HFF-Myc (cell line): Measurements from ENCODE around the gene RPTOR.

Experiments used
- DNase-seq: peaks from one replicate; pipeline ENCODE4 v3.0.0-alpha.2; 2011; ENCODE audit warnings: low read depth; ENCODE audit errors: extremely low read depth
- H3K4me3 ChIP-seq: replicated peaks from 2 replicates; pipeline ENCODE4 v1.5.1; 2011; ENCODE audit warnings: low read depth, mild to moderate bottlenecking, control low read depth, low read length
- TF ChIP-seq, protein P1 (sequence below): IDR thresholded peaks from 2 replicates; pipeline ENCODE4 v1.5.1; 2012; ENCODE audit warnings: mild to moderate bottlenecking, low read depth, low read length, control low read depth; ENCODE audit errors: missing control alignments

RPTOR gene

GRCh38 chr17:80921159-80921558 lies 376.5 kb downstream of the RPTOR start:
- TF ChIP-seq, protein P1, sequence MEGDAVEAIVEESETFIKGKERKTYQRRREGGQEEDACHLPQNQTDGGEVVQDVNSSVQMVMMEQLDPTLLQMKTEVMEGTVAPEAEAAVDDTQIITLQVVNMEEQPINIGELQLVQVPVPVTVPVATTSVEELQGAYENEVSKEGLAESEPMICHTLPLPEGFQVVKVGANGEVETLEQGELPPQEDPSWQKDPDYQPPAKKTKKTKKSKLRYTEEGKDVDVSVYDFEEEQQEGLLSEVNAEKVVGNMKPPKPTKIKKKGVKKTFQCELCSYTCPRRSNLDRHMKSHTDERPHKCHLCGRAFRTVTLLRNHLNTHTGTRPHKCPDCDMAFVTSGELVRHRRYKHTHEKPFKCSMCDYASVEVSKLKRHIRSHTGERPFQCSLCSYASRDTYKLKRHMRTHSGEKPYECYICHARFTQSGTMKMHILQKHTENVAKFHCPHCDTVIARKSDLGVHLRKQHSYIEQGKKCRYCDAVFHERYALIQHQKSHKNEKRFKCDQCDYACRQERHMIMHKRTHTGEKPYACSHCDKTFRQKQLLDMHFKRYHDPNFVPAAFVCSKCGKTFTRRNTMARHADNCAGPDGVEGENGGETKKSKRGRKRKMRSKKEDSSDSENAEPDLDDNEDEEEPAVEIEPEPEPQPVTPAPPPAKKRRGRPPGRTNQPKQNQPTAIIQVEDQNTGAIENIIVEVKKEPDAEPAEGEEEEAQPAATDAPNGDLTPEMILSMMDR, result no peak
- no peak overlapping the region for H3K4me3 ChIP-seq
- no peak for DNase-seq

- H3K4me3 ChIP-seq, result no peak overlapping the region
- no peak for DNase-seq
Observed at GRCh38 chr17:80921741-80922579, 377.3 kb downstream of the RPTOR start.

DNA sequence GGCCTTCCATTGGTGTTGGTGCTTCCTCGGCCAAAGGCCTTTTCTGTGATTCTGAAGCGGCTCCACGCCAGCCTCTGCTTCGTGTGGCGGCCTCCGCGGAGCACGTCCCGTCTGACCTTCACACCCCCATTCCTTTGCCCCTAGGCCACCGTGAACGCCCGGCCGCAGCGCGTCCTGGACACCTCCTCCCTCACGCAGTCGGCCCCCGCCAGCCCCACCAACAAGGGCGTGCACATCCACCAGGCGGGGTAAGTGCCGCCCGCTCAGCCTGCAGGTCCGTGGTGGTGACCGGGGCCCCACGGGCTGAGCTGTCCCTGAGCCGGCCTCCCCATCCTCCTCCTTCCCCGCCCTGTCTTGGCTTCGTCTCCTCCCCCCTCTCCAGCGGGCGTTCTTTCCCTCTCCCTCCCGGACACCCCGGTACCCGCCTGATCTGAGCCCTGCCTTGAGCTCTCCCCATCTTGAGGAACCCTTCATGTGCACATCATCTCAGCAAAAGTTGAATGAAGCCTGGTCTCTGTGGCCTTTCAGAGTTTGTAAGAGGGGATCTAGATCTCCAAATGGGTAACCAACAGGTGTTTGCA lies 378.0 kb downstream of the RPTOR start:
- no peak for DNase-seq
- TF ChIP-seq, protein P1, result no peak
- H3K4me3 ChIP-seq, result no peak overlapping the region

More at GRCh38 chr17:80921741-80922579, 377.3 kb downstream of the RPTOR start:
- TF ChIP-seq, protein P1, result no peak

DNA sequence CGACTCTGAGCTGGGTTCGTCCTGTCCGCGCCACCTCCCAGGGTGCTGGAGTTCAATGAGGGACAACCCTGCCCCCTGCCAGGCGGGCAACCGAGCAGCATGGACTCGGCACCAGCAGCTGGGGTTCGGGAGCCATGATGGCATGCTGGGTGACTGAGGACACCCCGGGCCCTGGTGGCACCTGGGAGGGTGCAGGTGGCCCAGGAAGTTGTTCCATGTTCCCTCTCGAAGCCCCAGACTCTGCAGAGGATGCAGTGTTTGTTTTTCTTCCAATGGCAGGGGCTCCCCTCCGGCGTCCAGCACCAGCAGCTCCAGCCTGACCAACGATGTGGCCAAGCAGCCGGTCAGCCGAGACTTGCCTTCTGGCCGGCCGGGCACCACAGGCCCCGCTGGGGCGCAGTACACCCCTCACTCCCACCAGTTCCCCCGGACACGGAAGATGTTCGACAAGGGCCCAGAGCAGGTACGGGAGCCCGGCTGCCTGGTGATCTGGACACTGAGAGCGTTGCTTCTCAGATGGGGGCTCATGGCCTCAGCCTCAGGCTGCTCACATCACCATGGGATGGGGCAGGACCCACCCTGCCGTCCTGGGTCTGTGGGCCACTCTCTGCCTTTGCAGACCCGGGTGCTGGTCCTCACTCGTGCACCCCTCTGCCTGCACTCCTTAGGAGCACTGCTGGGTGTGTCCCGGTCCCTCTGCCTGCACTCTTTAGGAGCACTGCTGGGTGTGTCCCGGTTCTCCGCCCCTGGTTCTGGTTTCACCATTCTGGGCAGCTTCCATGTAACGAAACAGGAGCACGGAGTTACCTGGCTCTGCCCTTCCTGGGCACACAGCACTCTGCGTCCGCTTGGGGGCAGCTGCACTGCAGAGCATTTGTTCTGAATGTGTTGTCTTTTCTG lies 378.8 kb downstream of the RPTOR start:
- TF ChIP-seq, protein P1, result no peak
- DNase-seq, result no peak
- no peak overlapping the region for H3K4me3 ChIP-seq

GRCh38 chr17:80924111-80924806 lies 379.6 kb downstream of the RPTOR start:
- TF ChIP-seq, protein P1, result no peak
- no peak overlapping the region for H3K4me3 ChIP-seq
- DNase-seq, result no peak
